ENCODE measurements around the gene CYP26C1. TPM values are rescaled to one million over a fixed set of nuclear protein-coding genes. Genes with fewer than 3 reads are reported as not detected.

The CYP26C1 gene
- total RNA-seq, 2 donors from 2014 or later, result not detected

DNA sequence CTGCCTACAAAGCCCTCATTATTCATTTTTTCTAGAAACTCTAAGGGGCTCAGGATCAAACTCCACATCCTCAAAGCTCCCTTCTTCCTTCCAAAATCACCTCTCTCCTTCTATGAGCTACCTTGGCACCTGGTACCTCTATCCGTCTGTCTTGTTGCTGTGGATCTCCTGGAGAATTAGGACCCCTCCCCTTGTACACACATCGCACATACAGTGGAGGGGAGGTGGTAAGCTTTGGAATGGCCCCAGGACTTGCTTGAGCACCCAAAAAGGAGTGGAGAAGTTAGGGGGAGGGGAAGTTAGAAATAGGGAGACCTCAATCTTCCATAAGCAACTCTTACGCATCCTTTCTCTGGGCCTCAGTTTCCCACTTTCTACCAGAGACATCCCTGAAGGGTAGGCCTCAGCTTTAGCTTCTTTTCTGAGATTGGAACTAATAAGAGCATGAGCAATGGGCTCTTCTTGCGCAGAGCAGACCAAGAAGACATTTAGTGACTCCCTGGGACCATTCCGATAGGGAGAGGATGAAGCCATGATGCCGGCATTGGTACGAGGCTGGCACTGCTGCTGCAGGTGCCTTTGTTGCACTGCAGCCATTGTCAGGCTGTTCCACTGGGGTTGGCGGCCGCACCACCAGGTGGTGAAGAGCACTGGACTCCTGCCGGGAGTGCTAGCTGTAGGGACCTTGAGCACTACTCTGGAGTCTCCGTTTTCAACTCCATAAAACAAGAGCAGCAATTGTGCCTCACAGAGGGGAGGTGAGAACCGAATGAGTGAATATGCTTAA lies 4.5 kb downstream of the CYP26C1 start:
- intact Hi-C loops (cut with DNase I), result no loop called here
- Histone ChIP-seq H3K27me3 (peaks cover 84% of the 10 kb centered on the region), H3K4me1 (peaks cover 13% of the 10 kb centered on the region)

DNA sequence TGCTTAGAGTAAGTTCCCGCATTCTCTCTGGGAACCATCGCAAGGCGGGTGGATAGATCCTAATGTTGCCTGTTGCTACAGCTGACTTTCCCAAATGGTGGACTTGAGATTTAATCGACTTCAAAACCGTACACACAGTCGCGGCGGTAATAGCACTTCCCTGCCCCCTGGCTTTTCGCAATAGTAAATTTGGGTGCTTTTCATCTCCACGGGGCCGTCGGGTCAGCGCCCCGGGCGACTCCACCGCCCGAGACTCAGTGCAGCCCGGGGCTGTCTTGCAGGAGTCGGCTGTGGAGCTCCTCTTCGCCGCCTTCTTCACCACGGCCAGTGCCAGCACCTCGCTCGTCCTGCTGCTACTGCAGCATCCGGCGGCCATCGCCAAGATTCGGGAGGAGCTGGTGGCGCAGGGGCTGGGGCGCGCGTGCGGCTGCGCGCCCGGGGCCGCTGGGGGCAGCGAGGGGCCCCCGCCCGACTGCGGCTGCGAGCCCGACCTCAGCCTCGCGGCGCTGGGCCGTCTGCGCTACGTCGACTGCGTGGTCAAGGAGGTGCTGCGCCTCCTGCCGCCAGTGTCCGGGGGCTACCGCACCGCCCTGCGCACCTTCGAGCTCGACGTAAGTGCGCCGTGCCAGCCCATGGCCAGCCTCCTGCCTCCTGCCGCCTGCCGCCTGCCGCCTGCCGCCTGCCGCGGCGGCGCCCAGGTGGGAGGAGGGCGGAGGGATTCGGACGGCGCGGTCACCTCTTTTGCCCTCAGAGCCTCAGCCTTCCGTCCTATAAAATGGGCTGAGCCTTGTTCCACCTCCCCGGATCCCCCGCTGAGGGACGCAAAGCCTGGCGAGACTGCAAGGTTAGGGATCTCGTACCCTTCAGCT lies 5.3 kb downstream of the CYP26C1 start:
- no peak overlapping the region for H3K4me3 ChIP-seq
- H3K9ac ChIP-seq (ENCODE audit: low read depth in 2 of 2, low read length in 2 of 2), result no peak overlapping the region
- H3K27me3 ChIP-seq, result peaks cover 86% of the 10 kb centered on the region
- intact Hi-C loops (cut with DNase I), result no loop called here
- TF ChIP-seq CTCF (IDR thresholded peaks at IDR 0.05), result no peak
- H3K36me3 ChIP-seq, result no peaks in the 10 kb centered on the region
- peaks cover 13% of the 10 kb centered on the region for H3K4me1 ChIP-seq
- no peak overlapping the region for H3K27ac ChIP-seq
- no peak for DNase-seq
- H3K9me3 ChIP-seq, result no peaks in the 10 kb centered on the region

More for the DNA sequence above, 4.5 kb downstream of the CYP26C1 start:
- Histone ChIP-seq H3K4me3 (no peak overlapping the region), H3K9ac (ENCODE audit: low read depth in 2 of 2, low read length in 2 of 2) (no peak overlapping the region), H3K9me3 (no peaks in the 10 kb centered on the region), H3K36me3 (no peaks in the 10 kb centered on the region), H3K27ac (no peak overlapping the region)
- no peak for TF ChIP-seq CTCF (IDR thresholded peaks at IDR 0.05)
- DNase-seq, result no peak

- H3K9ac ChIP-seq (ENCODE audit: low read depth in 2 of 2, low read length in 2 of 2), result no peak overlapping the region
- H3K27me3 ChIP-seq, result peaks cover 85% of the 10 kb centered on the region
- H3K9me3 ChIP-seq, result no peaks in the 10 kb centered on the region
- H3K4me1 ChIP-seq, result peaks cover 13% of the 10 kb centered on the region
- H3K27ac ChIP-seq, result no peak overlapping the region
- intact Hi-C loops (cut with DNase I), result no loop called here
- no peak overlapping the region for H3K4me3 ChIP-seq
- no peaks in the 10 kb centered on the region for H3K36me3 ChIP-seq
- TF ChIP-seq CTCF (IDR thresholded peaks at IDR 0.05), result no peak
- DNase-seq, result no peak
Observed at GRCh38 chr10:93066544-93066913, 5.9 kb downstream of the CYP26C1 start.

DNA sequence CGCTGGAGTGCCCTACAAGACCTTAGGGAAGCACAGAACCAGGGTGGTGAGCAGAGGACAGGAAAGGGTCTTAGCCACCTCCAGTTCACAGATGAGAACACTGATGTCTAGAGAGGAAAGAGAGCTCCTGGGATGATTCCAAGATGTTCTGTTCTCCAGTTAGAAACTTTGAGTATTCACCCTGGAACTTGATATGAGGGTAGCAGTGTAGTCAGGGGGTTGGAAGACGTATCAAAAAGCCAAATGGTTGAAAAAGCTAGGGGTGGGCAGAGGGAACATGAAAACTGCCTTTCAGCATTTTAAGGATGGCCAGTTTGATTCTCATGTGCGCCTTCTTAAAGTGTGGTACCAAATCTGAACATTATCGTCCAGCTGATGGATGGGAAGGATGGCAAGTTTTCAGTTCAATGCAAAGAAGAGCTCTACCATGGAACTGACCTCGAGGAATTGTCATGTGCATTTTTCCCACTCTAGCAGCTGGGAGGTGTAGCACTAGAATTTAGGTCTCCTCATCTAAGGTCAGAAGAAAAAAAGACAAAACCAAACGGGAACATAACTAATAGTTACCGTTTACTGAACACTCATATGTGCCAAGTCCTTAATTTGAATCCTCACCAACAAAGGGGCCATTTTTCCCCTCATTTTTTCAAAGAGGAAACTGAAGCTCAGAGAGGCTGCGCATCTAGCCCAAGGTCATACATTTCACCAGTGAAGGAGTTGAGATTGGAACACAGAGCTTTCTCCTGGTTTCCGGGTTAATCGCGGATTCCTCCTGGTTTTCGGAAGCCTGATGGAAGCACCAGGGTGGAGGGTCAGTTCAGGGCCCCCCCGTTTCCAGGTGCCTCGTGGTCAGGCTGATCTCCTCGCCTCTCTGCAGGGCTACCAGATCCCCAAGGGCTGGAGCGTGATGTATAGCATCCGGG lies 7.1 kb downstream of the CYP26C1 start:
- no peak overlapping the region for H3K9ac ChIP-seq (ENCODE audit: low read depth in 2 of 2, low read length in 2 of 2)
- no peaks in the 10 kb centered on the region for H3K36me3 ChIP-seq
- H3K27me3 ChIP-seq, result peaks cover 88% of the 10 kb centered on the region
- H3K4me3 ChIP-seq, result no peak overlapping the region
- H3K27ac ChIP-seq, result no peak overlapping the region
- H3K9me3 ChIP-seq, result no peaks in the 10 kb centered on the region
- no peak for TF ChIP-seq CTCF (IDR thresholded peaks at IDR 0.05)
- intact Hi-C loops (cut with DNase I), result no loop called here
- DNase-seq, result no peak
- H3K4me1 ChIP-seq, result peaks cover 9% of the 10 kb centered on the region

All from colonic mucosa (tissue), 4 donors.